H9 (cell line): ENCODE data around the gene CFAP97. TPM values are rescaled to one million over a fixed set of nuclear protein-coding genes. Genes with fewer than 3 reads are reported as not detected.

Experiments used
- DNase-seq: peaks from one replicate; pipeline ENCODE4 v3.0.0-alpha.2; 2017
- H2AFZ ChIP-seq: one replicate; pipeline ENCODE4 v1.6.1; 2013; ENCODE audit warnings: mild to moderate bottlenecking, low read length, control low read depth, moderate library complexity
- H2AK5ac ChIP-seq: 2 replicates; pipeline ENCODE4 v1.6.1; 2013; ENCODE audit warnings: low read length, control low read depth, mixed read lengths; ENCODE audit not compliant: insufficient read length
- H2BK120ac ChIP-seq: one replicate; pipeline ENCODE4 v1.6.1; 2013; ENCODE audit warnings: low read depth, mild to moderate bottlenecking, low read length, control low read depth, inconsistent platforms; ENCODE audit not compliant: poor library complexity, severe bottlenecking
- H2BK12ac ChIP-seq: 2 replicates; pipeline ENCODE4 v1.6.1; 2013; ENCODE audit warnings: low read length, control low read depth, mixed read lengths, low read depth; ENCODE audit not compliant: insufficient read length
- H2BK15ac ChIP-seq: 2 replicates; pipeline ENCODE4 v1.6.1; 2013; ENCODE audit warnings: low read depth, low read length, control low read depth
- H2BK20ac ChIP-seq: one replicate; pipeline ENCODE4 v1.6.1; 2013; ENCODE audit warnings: low read depth, mild to moderate bottlenecking, low read length, control low read depth, inconsistent platforms; ENCODE audit not compliant: poor library complexity, severe bottlenecking
- H2BK5ac ChIP-seq: 2 replicates; pipeline ENCODE4 v1.6.1; 2013; ENCODE audit warnings: low read length, control low read depth, mixed read lengths; ENCODE audit not compliant: insufficient read length
- H3K14ac ChIP-seq: 2 replicates; pipeline ENCODE4 v1.6.1; 2013; ENCODE audit warnings: low read length, control low read depth; ENCODE audit not compliant: insufficient read depth
- H3K18ac ChIP-seq: 2 replicates; pipeline ENCODE4 v1.6.1; 2013; ENCODE audit warnings: low read depth, mild to moderate bottlenecking, mixed read lengths, low read length, control low read depth; ENCODE audit not compliant: insufficient read length
- H3K23ac ChIP-seq: 2 replicates; pipeline ENCODE4 v1.6.1; 2013; ENCODE audit warnings: low read length, control low read depth, mixed read lengths, low read depth; ENCODE audit not compliant: insufficient read length
- H3K23me2 ChIP-seq: 2 replicates; pipeline ENCODE4 v1.6.1; 2013; ENCODE audit warnings: low read depth, mild to moderate bottlenecking, mixed read lengths, low read length, control low read depth; ENCODE audit not compliant: insufficient read length, poor library complexity, severe bottlenecking
- H3K27ac ChIP-seq: 2 replicates; pipeline ENCODE4 v1.5.1; 2013; ENCODE audit warnings: low read length, control low read depth, mixed read lengths, low read depth; ENCODE audit not compliant: insufficient read length
- H3K27me3 ChIP-seq: 2 replicates; pipeline ENCODE4 v1.6.1; 2013; ENCODE audit warnings: low read length, control low read depth, inconsistent platforms; ENCODE audit not compliant: insufficient read depth
- H3K4ac ChIP-seq: 2 replicates; pipeline ENCODE4 v1.6.1; 2013; ENCODE audit warnings: low read depth, mild to moderate bottlenecking, control low read depth, inconsistent platforms, low read length, moderate library complexity
- H3K4me1 ChIP-seq: 2 replicates; pipeline ENCODE4 v1.6.1; 2013; ENCODE audit warnings: low read length, control low read depth, inconsistent platforms; ENCODE audit not compliant: insufficient read depth
- H3K4me2 ChIP-seq: 2 replicates; pipeline ENCODE4 v1.6.1; 2013; ENCODE audit warnings: low read length, control low read depth, mixed read lengths; ENCODE audit not compliant: insufficient read length, insufficient read depth
- H3K56ac ChIP-seq: 2 replicates; pipeline ENCODE4 v1.6.1; 2013; ENCODE audit warnings: low read depth, mild to moderate bottlenecking, mixed read lengths, low read length, control low read depth; ENCODE audit not compliant: insufficient read length
- H3K79me1 ChIP-seq: 2 replicates; pipeline ENCODE4 v1.6.1; 2013; ENCODE audit warnings: low read depth, mild to moderate bottlenecking, moderate library complexity, low read length, control low read depth, inconsistent platforms; ENCODE audit not compliant: insufficient read depth, poor library complexity, severe bottlenecking
- H3K79me2 ChIP-seq: 2 replicates; pipeline ENCODE4 v1.6.1; 2013; ENCODE audit warnings: low read length, control low read depth, inconsistent platforms; ENCODE audit not compliant: insufficient read depth
- H3K9ac ChIP-seq: 2 replicates; pipeline ENCODE4 v1.6.1; 2013; ENCODE audit warnings: low read length, control low read depth, mixed read lengths; ENCODE audit not compliant: insufficient read length; ENCODE audit errors: extremely low read depth
- H3K9me3 ChIP-seq: one replicate; pipeline ENCODE4 v1.6.1; 2013; ENCODE audit warnings: low read depth, low read length, inconsistent platforms; ENCODE audit not compliant: control insufficient read depth
- H3T11ph ChIP-seq: one replicate; pipeline ENCODE4 v1.6.1; 2013; ENCODE audit warnings: mild to moderate bottlenecking, low read length, control low read depth, inconsistent platforms
- H4K20me1 ChIP-seq: one replicate; pipeline ENCODE4 v1.6.1; 2013; ENCODE audit not compliant: control insufficient read depth, insufficient read length, insufficient read depth
- H4K5ac ChIP-seq: 2 replicates; pipeline ENCODE4 v1.6.1; 2013; ENCODE audit warnings: low read depth, mild to moderate bottlenecking, mixed read lengths, low read length, control low read depth; ENCODE audit not compliant: insufficient read length
- H4K8ac ChIP-seq: replicated peaks from 2 replicates; pipeline ENCODE4 v1.6.1; 2013; ENCODE audit warnings: low read length, control low read depth, mixed read lengths, low read depth; ENCODE audit not compliant: insufficient read length
- H4K91ac ChIP-seq: 2 replicates; pipeline ENCODE4 v1.6.1; 2013; ENCODE audit warnings: low read depth, mild to moderate bottlenecking, moderate library complexity, mixed read lengths, low read length, control low read depth; ENCODE audit not compliant: insufficient read length
- H3K27ac Mint-ChIP-seq, 3 experiments: 2 replicates in 2 of 3; 3 replicates in 1 of 3; pipeline ENCODE4 v1.8.0; 2020 to 2021; ENCODE audit warnings: mixed read lengths in 3 of 3, mild to moderate bottlenecking in 1 of 3, moderate library complexity in 1 of 3
- H3K27me3 Mint-ChIP-seq: 2 replicates; pipeline ENCODE4 v1.8.0; 2021; ENCODE audit warnings: low read depth, mild to moderate bottlenecking, moderate library complexity, mixed read lengths
- H3K36me3 Mint-ChIP-seq, 3 experiments: 2 replicates in 2 of 3; 3 replicates in 1 of 3; pipeline ENCODE4 v1.8.0; 2020 to 2021; ENCODE audit warnings: low read depth in 3 of 3, mixed read lengths in 3 of 3; ENCODE audit not compliant: insufficient read depth in 1 of 3
- H3K4me1 Mint-ChIP-seq, 2 experiments: 2 replicates each; pipeline ENCODE4 v1.8.0; 2020; ENCODE audit warnings: mixed read lengths in 2 of 2
- H3K4me3 Mint-ChIP-seq, 2 experiments: 2 replicates in 1 of 2; 3 replicates in 1 of 2; pipeline ENCODE4 v1.8.0; 2020 to 2021; ENCODE audit warnings: mild to moderate bottlenecking in 2 of 2, mixed read lengths in 2 of 2, moderate library complexity in 1 of 2
- H3K9me3 Mint-ChIP-seq, 2 experiments: 2 replicates in 1 of 2; 3 replicates in 1 of 2; pipeline ENCODE4 v1.8.0; 2020; ENCODE audit warnings: mild to moderate bottlenecking in 2 of 2, mixed read lengths in 2 of 2, moderate library complexity in 1 of 2
- CTCF ChIP-seq: fragments of 200-600 bp; sonication (generic); conservative IDR thresholded peaks from 3 replicates; pipeline ENCODE4 v1.8.0; 2021; ENCODE audit warnings: antibody characterized with exemption, mild to moderate bottlenecking
- WGBS: extraction: QIAGEN DNeasy Blood & Tissue Kit; methylation state at CpG from one replicate; pipeline ENCODE4 v1.1.7; 2013; ENCODE audit warnings: missing lambda C conversion rate, low lambda C conversion rate, mixed read lengths; ENCODE audit not compliant: insufficient read length; ENCODE audit errors: extremely low coverage; 5-methylcytosine and 5-hydroxymethylcytosine counted together
- total RNA-seq: library from RNA; stranded (reverse); gene quantifications from 2 replicates; pipeline ENCODE4 v1.2.1, GENCODE V29; 2021

CFAP97 gene
- total RNA-seq, 1 experiment from 2014 or later: 39.3 TPM

DNA sequence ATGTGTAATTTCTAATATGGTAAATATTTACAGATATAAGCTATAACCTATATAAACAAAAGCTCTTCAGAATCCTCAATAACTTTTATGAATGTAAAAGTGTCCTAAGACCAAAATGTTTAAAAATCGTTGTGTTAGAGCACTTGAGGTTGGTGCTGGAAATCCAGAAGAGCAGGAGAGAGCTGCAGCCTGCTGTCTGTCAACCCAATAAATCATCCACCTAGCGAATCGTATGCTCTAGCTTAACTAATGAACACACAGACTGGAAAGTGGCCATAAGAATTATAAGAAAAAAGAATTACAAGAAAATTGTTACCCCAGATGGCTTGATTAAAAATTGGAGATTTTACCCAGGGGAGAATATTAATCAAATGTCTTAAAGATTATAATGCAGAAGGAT is 17.0 kb downstream of the CFAP97 start:
- no peak overlapping the region for H2BK15ac ChIP-seq
- Mint-ChIP-seq H3K27ac (no peak overlapping the region), H3K4me3 (no peak overlapping the region), H3K36me3 (peaks cover 3 to 24% (median 21%) of the 10 kb centered on the region in 3 experiments; a peak in 5 of 7 replicates), H3K9me3 (no peaks in the 10 kb centered on the region), H3K27me3 (no peaks in the 10 kb centered on the region), H3K4me1 (peaks cover 22 to 26% of the 10 kb centered on the region in 2 experiments)
- H3K27me3 ChIP-seq: no peaks in the 10 kb centered on the region
- no peak overlapping the region for H3K56ac ChIP-seq
- H3K4me1 ChIP-seq: peaks cover 8% of the 10 kb centered on the region
- H3K4ac ChIP-seq: no peak overlapping the region
- no peak for TF ChIP-seq CTCF
- H2BK120ac ChIP-seq: no peak overlapping the region
- no peak overlapping the region for H2BK12ac ChIP-seq
- H3K18ac ChIP-seq: no peak overlapping the region
- H2BK5ac ChIP-seq: no peak overlapping the region
- H4K5ac ChIP-seq: no peak overlapping the region
- no peak overlapping the region for H2BK20ac ChIP-seq
- H4K91ac ChIP-seq: no peak overlapping the region
- no peak overlapping the region for H3K9ac ChIP-seq
- peaks cover 4% of the 10 kb centered on the region for H3K79me1 ChIP-seq
- no peaks in the 10 kb centered on the region for H4K20me1 ChIP-seq
- no peaks in the 10 kb centered on the region for H3K9me3 ChIP-seq
- DNase-seq: no peak
- no peaks in the 10 kb centered on the region for H3K23me2 ChIP-seq
- no peak overlapping the region for H2AFZ ChIP-seq
- no peak overlapping the region for H3T11ph ChIP-seq
- H3K4me2 ChIP-seq: no peak overlapping the region
- no peak overlapping the region for H2AK5ac ChIP-seq
- H4K8ac ChIP-seq: no peak overlapping the region
- H3K14ac ChIP-seq: no peak overlapping the region
- no CpG with 5 or more reads among the region's 3 CpGs for WGBS
- H3K23ac ChIP-seq: no peak overlapping the region
- no peaks in the 10 kb centered on the region; the same call in 1 of the 2 replicates for H3K79me2 ChIP-seq
- no peak overlapping the region for H3K27ac ChIP-seq
